K562 (cell line): Measurements from ENCODE around the gene NTN3. TPM values are rescaled to one million over a fixed set of nuclear protein-coding genes. Genes with fewer than 3 reads are reported as not detected.
A peak's percentile ranks its signal among the peaks of the same experiment; 100 is the strongest.

Source experiments
- ATAC-seq: fragments of 200-7000 bp; cut with Tn5 transposase; 3 replicates; pipeline ENCODE4 v1.9.1; 2020; ENCODE audit warnings: moderate library complexity
- BruUV-seq: library from RNA; stranded (reverse); fragments of 400-500 nt; replicated peaks from 2 replicates; lab custom pipeline; 2021; lab: Mats Ljungman, UMichigan
- CTCF ChIA-PET: fragments of 300-600 bp; formaldehyde crosslinking; extraction: SDS; loops from one replicate; lab custom pipeline; 2021; ENCODE audit warnings: low intra/inter-chr PET ratio; lab: Yijun Ruan, JAX
- POLR2A ChIA-PET: fragments of 300-600, 350-650 bp; sonication (Branson Sonifier 250); formaldehyde crosslinking; extraction: SDS; loops from one replicate; lab custom pipeline; 2021; ENCODE audit warnings: antibody characterized with exemption, inconsistent platforms; lab: Yijun Ruan, JAX
- DNase-seq, 4 experiments: peaks; one replicate each; pipeline versions ENCODE4 v3.0.0 to v3.0.0-alpha.2; 2011 to 2018; ENCODE audit warnings: low spot score in 3 of 4, mixed read lengths in 3 of 4; ENCODE audit errors: extremely low read depth in 1 of 4
- FAIRE-seq: peaks from 2 replicates; lab custom pipeline; 2011; peaks lifted over from hg19 to GRCh38; lab: Jason Lieb, UNC
- H2AFZ ChIP-seq: 2 replicates; pipeline ENCODE4 v1.6.0; 2011; ENCODE audit warnings: low read depth, low read length, control low read depth, inconsistent platforms
- H3K27ac ChIP-seq: fragments of 200-600 bp; 3 replicates; pipeline ENCODE4 v1.8.0; 2011; ENCODE audit warnings: low read depth, mild to moderate bottlenecking, control low read depth, inconsistent platforms, low read length, moderate library complexity, mixed read lengths; ENCODE audit errors: extremely low read depth
- H3K27me3 ChIP-seq, 2 experiments: fragments of 300-600 bp in 1 of 2; 2 replicates in 1 of 2; 3 replicates in 1 of 2; pipeline versions ENCODE4 v1.6.0 to v1.8.0; 2011; ENCODE audit warnings: inconsistent platforms in 2 of 2, low read length in 2 of 2, mild to moderate bottlenecking in 1 of 2, mixed read lengths in 1 of 2, moderate library complexity in 1 of 2; ENCODE audit not compliant: control insufficient read depth in 2 of 2, insufficient read depth in 2 of 2
- H3K36me3 ChIP-seq: fragments of 300-600 bp; 3 replicates; pipeline ENCODE4 v1.8.0; 2011; ENCODE audit warnings: mild to moderate bottlenecking, low read length, inconsistent platforms; ENCODE audit not compliant: control insufficient read depth, insufficient read depth
- H3K4me1 ChIP-seq, 2 experiments: fragments of 200-600 bp in 1 of 2; replicated peaks in 1 of 2; 2 replicates in 1 of 2; 3 replicates in 1 of 2; pipeline versions ENCODE4 v1.5.1 to v1.8.0; 2011; ENCODE audit warnings: inconsistent platforms in 2 of 2, low read length in 2 of 2, mild to moderate bottlenecking in 1 of 2, mixed read lengths in 1 of 2, moderate library complexity in 1 of 2; ENCODE audit not compliant: control insufficient read depth in 2 of 2, insufficient read depth in 2 of 2
- H3K4me2 ChIP-seq: 2 replicates; pipeline ENCODE4 v1.6.1; 2011; ENCODE audit warnings: low read length, control low read depth, inconsistent platforms, mixed read lengths; ENCODE audit not compliant: insufficient read depth
- H3K4me3 ChIP-seq: fragments of 200-600 bp; sonication (generic), shearing (Covaris generic); 2 replicates; pipeline ENCODE4 v1.5.1; 2016; ENCODE audit warnings: control low read depth, inconsistent platforms
- H3K79me2 ChIP-seq: fragments of 200-600 bp; 3 replicates; pipeline ENCODE4 v1.8.0; 2011; ENCODE audit warnings: low read length, inconsistent platforms; ENCODE audit not compliant: control insufficient read depth, insufficient read depth
- H3K9ac ChIP-seq, 2 experiments: 2 replicates each; pipeline versions ENCODE4 v1.6.0 to v1.6.1; 2011; ENCODE audit warnings: low read depth in 2 of 2, low read length in 2 of 2, control low read depth in 1 of 2, inconsistent platforms in 1 of 2, mild to moderate bottlenecking in 1 of 2, mixed read lengths in 1 of 2; ENCODE audit not compliant: insufficient read depth in 1 of 2
- H3K9me1 ChIP-seq: one replicate; pipeline ENCODE4 v1.6.0; 2011; ENCODE audit warnings: inconsistent platforms, mild to moderate bottlenecking, low read length, moderate library complexity; ENCODE audit not compliant: control insufficient read depth, insufficient read depth
- H3K9me3 ChIP-seq: replicated peaks from 2 replicates; pipeline ENCODE4 v1.5.1; 2011; ENCODE audit warnings: low read depth, low read length, inconsistent platforms; ENCODE audit not compliant: control insufficient read depth, insufficient read depth
- H4K20me1 ChIP-seq: replicated peaks from 2 replicates; pipeline ENCODE4 v1.6.1; 2011; ENCODE audit warnings: low read length, inconsistent platforms, mixed read lengths; ENCODE audit not compliant: control insufficient read depth, insufficient read depth
- CTCF ChIP-seq, 3 experiments: IDR thresholded peaks in 2 of 3; conservative IDR thresholded peaks in 1 of 3; 2 replicates each; pipeline ENCODE4 v1.5.1; 2011 to 2012; ENCODE audit warnings: low read length in 3 of 3, mild to moderate bottlenecking in 3 of 3, control low read depth in 2 of 3, improper control_type of control experiment in 1 of 3, inconsistent platforms in 1 of 3, low read depth in 1 of 3, mixed read lengths in 1 of 3, moderate library complexity in 1 of 3; ENCODE audit not compliant: insufficient read depth in 2 of 3
- DDX20 ChIP-seq: fragments of 450-650 bp; IDR thresholded peaks from 2 replicates; pipeline ENCODE4 v1.6.1; 2016; ENCODE audit warnings: missing genetic modification characterization, low read depth, mild to moderate bottlenecking, missing compliant biosample characterization, moderate library complexity
- L3MBTL2 ChIP-seq: fragments of 450-650 bp; IDR thresholded peaks from 2 replicates; pipeline ENCODE4 v1.6.1; 2016; ENCODE audit warnings: mild to moderate bottlenecking, moderate library complexity
- MBD1 ChIP-seq: fragments of 250-450 bp; sonication (Bioruptor Pico); IDR thresholded peaks from 2 replicates; pipeline ENCODE4 v1.8.0; 2022; ENCODE audit warnings: inconsistent platforms
- MIER1 ChIP-seq: fragments of 450-650 bp; IDR thresholded peaks from 2 replicates; pipeline ENCODE4 v1.6.1; 2016; ENCODE audit warnings: antibody characterized with exemption, mild to moderate bottlenecking, low read depth
- MXD1 ChIP-seq: fragments of 250-450 bp; sonication (Bioruptor Pico); IDR thresholded peaks from 2 replicates; pipeline ENCODE4 v1.8.0; 2021; ENCODE audit warnings: borderline replicate concordance, mild to moderate bottlenecking, moderate library complexity; ENCODE audit not compliant: poor library complexity, severe bottlenecking
- TRIM24 ChIP-seq, 2 experiments: fragments of 450-650 bp; IDR thresholded peaks; 2 replicates each; pipeline ENCODE4 v1.6.1; 2016
- ZNF263 ChIP-seq: sonication (generic); formaldehyde crosslinking; IDR thresholded peaks from 2 replicates; pipeline ENCODE4 v1.8.0; 2022; ENCODE audit warnings: mild to moderate bottlenecking, missing genetic modification reagents, borderline replicate concordance
- ZNF584 ChIP-seq: fragments of 200-800 bp; sonication (Bioruptor generic); IDR thresholded peaks from 2 replicates; pipeline ENCODE4 v1.6.1; 2016; ENCODE audit warnings: low read depth, mild to moderate bottlenecking, missing genetic modification characterization, missing compliant biosample characterization
- WGBS: fragments of 100-300 bp; shearing (Covaris generic); methylation state at CpG from one replicate; pipeline ENCODE4 v1.1.6; 2016; ENCODE audit warnings: low coverage, mixed read lengths; ENCODE audit not compliant: insufficient coverage; ENCODE audit errors: missing lambda C conversion rate; 5-methylcytosine and 5-hydroxymethylcytosine counted together
- in situ Hi-C: fragments of 300-500 bp; cut with MboI; formaldehyde crosslinking; loops from 4 replicates; pipeline ENCODE4 v1.15.0; 2018; ENCODE audit warnings: inconsistent platforms, mixed read lengths
- intact Hi-C: fragments of 100-400 bp; cut with micrococcal nuclease; formaldehyde crosslinking; loops from 2 replicates; pipeline ENCODE4 v1.14.2; 2022
- polyA plus RNA-seq, 8 experiments: library from polyadenylated mRNA; depleted of rRNA in 4 of 8; stranded (reverse) in 5 of 8; unstranded in 3 of 8; fragments of >200 nt; fragmentation: Nextera tagmentation in 2 of 8; fragmentation: Illumina TruSeq in 1 of 8; extraction: Ambion mirVana in 2 of 8; extraction: Trizol in 1 of 8; gene quantifications; 2 replicates each; pipeline versions ENCODE4 v1.2.1 to v1.2.3, GENCODE V29; 2011 to 2014; ENCODE audit warnings: inconsistent platforms in 1 of 8, missing spikeins in 1 of 8
- total RNA-seq, 7 experiments: library from RNA; depleted of rRNA in 6 of 7; stranded (reverse); fragments of >200 nt in 6 of 7; fragmentation: Illumina TruSeq in 2 of 7; extraction: Trizol in 2 of 7; gene quantifications; 2 replicates each; pipeline versions ENCODE4 v1.2.1 to v1.2.3, GENCODE V29; 2011 to 2021; ENCODE audit warnings: low replicate concordance in 1 of 7
- TF ChIP-seq, protein P1 (sequence below): sonication (generic); formaldehyde crosslinking; IDR thresholded peaks from 2 replicates; pipeline ENCODE4 v1.9.0; 2022; ENCODE audit warnings: mild to moderate bottlenecking, missing genetic modification reagents

Gene NTN3
- total and polyA plus RNA-seq, 9 of the 15 experiments (the other 6 are each of a cell fraction or from before 2014, with no cell fraction given): not detected

DNA sequence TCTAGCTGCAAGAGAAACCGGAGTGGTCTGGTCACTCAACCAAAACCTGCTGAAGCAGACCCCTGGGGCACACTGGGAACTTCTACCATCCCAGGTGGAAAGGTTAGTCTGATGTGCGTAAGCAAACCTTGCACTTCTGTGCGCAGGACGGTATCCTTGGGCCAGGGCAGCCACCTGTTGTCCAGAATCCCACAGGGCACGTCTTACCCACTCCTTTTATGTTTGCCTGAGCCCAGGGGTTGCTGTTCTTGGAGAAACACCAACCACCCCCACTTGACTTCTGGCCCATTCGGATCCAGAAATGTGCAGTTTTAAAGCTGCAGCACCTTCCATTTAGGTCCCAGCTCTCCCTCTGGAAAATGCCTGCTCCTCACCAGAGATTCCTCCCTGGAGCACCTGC lies 22.5 kb downstream of the NTN3 start:
- no peaks in the 10 kb centered on the region for H3K9me1 ChIP-seq
- no peak overlapping the region for H3K27ac ChIP-seq
- no peaks in the 10 kb centered on the region for H3K9me3 ChIP-seq
- no peak overlapping the region for H2AFZ ChIP-seq
- H3K4me1 ChIP-seq: peaks cover 17 to 45% of the 10 kb centered on the region in 2 experiments; a peak in 4 of 5 replicates
- TF ChIP-seq ZNF263: peak; percentile 61; the same call in 1 of the 2 replicates
- TF ChIP-seq, protein P1, sequence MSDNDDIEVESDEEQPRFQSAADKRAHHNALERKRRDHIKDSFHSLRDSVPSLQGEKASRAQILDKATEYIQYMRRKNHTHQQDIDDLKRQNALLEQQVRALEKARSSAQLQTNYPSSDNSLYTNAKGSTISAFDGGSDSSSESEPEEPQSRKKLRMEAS (CRISPR knock-in tag): no peak
- H3K79me2 ChIP-seq: peaks cover 28% of the 10 kb centered on the region
- 91% methylated on average over 6 of the region's 6 CpGs for WGBS
- intact Hi-C loops (no loop called here), in situ Hi-C loops (no loop called here)
- no peak overlapping the region for H3K4me2 ChIP-seq
- ATAC-seq (no peak), FAIRE-seq (no peak), DNase-seq (no peak)
- H3K27me3 ChIP-seq: no peaks in the 10 kb centered on the region
- H3K9ac ChIP-seq: no peak overlapping the region
- H3K4me3 ChIP-seq: no peak overlapping the region
- BruUV-seq: no TSS peak
- peaks cover 43% of the 10 kb centered on the region; the same call in 2 of the 3 replicates for H3K36me3 ChIP-seq
- CTCF ChIA-PET: no interaction called here
- H4K20me1 ChIP-seq: peaks cover 6% of the 10 kb centered on the region
- POLR2A ChIA-PET: interaction anchor here (0.9 to 2.5 kb wide), 3 partner anchors 8 to 27 kb away, joined by 5 to 10 read pairs (median 7); partner anchors contain the start of gene AMDHD2

GRCh38 chr16:2494616-2495015 lies 23.5 kb downstream of the NTN3 start:
- ChIA-PET POLR2A (interaction anchor here (0.6 to 2.3 kb wide), 2 partner anchors 9 to 52 kb away, joined by 3 to 7 read pairs; no protein-coding TSS in a partner anchor), CTCF (no interaction called here)
- 23% methylated on average over 5 of the region's 5 CpGs for WGBS
- Histone ChIP-seq H3K4me3 (no peak overlapping the region), H3K79me2 (peaks cover 28% of the 10 kb centered on the region), H3K9me3 (no peaks in the 10 kb centered on the region), H3K4me2 (no peak overlapping the region), H3K36me3 (peaks cover 51% of the 10 kb centered on the region; the same call in 2 of the 3 replicates), H2AFZ (no peak overlapping the region), H4K20me1 (peaks cover 6% of the 10 kb centered on the region), H3K9me1 (no peaks in the 10 kb centered on the region), H3K4me1 (peaks cover 17 to 49% of the 10 kb centered on the region in 2 experiments; a peak in 4 of 5 replicates), H3K9ac (peak overlapping the region in 1 of 2 experiments; percentile 24; a peak in 1 of 4 replicates), H3K27ac (0 out of 3 replicates have a peak overlapping the region, but pooled peaks have one; percentile 15), H3K27me3 (no peaks in the 10 kb centered on the region)
- DNase-seq (no peak), FAIRE-seq (peak; percentile 35), ATAC-seq (no peak)
- BruUV-seq: no TSS peak
- in situ Hi-C loops (no loop called here), intact Hi-C loops (loop anchor here (5.0 kb wide), 1 partner anchor 297 kb away; the partner anchor contains the start of gene CASKIN1)
- TF ChIP-seq ZNF584 (CRISPR knock-in tag): no peak
- TF ChIP-seq L3MBTL2: peak; percentile 40; the same call in 1 of the 2 replicates
- no peak for TF ChIP-seq MXD1 (CRISPR knock-in tag)
- TF ChIP-seq CTCF (IDR thresholded peaks at IDR 0.05 in 2 of 3, conservative IDR thresholded peaks at IDR 0.05 in 1 of 3; ENCODE audit: insufficient read depth in 2 of 3, low read depth in 1 of 3, low read length in 3 of 3): no peak
- TF ChIP-seq TRIM24 (IDR thresholded peaks at IDR 0.05): no peak
- TF ChIP-seq DDX20 (tag): no peak
- TF ChIP-seq MIER1: no peak
- no peak for TF ChIP-seq MBD1 (CRISPR knock-in tag)
